ENCODE data around the gene GNAI2. TPM values are rescaled to one million over a fixed set of nuclear protein-coding genes. Genes with fewer than 3 reads are reported as not detected.
A peak's percentile ranks its signal among the peaks of the same experiment; 100 is the strongest.

GNAI2 gene
- total RNA-seq, 1 experiment from 2014 or later, result 201 TPM

DNA sequence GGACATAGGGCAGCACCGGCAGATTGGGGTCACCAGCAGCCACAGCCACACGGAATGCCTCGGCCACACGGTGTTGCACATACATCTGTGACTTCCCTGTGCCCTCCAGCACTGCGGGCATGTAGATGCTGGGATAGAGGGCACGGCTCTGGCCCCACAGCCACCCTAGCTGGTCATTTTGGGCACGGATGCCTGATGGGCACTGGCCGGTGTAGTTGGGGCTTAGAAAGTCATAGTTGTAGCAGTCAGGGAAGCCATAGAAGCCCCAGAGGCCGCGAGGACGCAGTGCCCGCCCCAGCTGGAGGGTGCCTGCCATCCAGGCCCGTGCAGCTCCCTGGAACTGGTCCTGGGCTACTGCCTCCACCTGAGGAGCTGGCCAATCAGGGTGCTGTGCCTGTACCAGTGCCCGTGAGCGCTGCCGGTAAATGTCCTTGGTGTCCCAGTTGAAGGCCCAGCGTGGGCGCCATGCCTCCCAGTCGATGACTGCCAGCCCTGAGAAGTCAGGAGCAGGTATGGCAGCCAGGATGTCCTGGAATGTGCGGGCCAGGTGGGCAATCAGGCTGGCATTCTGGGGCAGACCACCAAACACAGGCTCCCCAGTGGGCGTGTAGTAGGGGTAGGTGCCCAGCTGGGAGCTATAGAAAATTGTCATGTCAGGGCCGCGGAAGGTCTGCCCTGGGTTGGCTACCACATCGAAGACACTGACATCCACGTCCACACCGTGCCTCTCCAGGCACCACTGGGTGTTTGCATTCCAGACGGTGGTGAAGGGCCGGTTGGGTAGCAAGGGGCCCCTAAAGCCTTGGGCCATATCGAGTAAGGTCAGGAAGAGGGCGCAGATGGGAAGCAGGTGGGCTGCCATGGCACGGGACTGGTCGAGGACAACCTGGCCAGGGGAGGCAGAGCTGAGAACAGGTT is 66.3 kb downstream of the GNAI2 start:
- Histone ChIP-seq H4K20me1 (ENCODE audit: insufficient read depth) (no peaks in the 10 kb centered on the region), H3K27me3 (ENCODE audit: insufficient read depth, low read depth) (no peaks in the 10 kb centered on the region), H3K36me3 (ENCODE audit: low read depth) (no peaks in the 10 kb centered on the region), H3K79me2 (ENCODE audit: low read depth) (0 out of 2 replicates have a peak, but pooled peaks cover 10% of the 10 kb centered on the region), H3K27ac (no peak overlapping the region), H2AFZ (no peak overlapping the region), H3K4me2 (no peak overlapping the region), H3K9me2 (ENCODE audit: insufficient read depth) (no peaks in the 10 kb centered on the region), H3F3A (ENCODE audit: insufficient read depth, low read depth) (peaks cover 9% of the 10 kb centered on the region; the same call in 1 of the 2 replicates), H3K4me3 (no peak overlapping the region), H3K9me3 (ENCODE audit: insufficient read depth, low read depth) (no peaks in the 10 kb centered on the region), H3K4me1 (replicated peaks; ENCODE audit: insufficient read depth) (peaks cover 20% of the 10 kb centered on the region)
- ChIA-PET POLR2A (ENCODE audit: unreplicated experiment) (interaction anchor here (0.7 to 0.8 kb wide), 2 partner anchors 15 to 135 kb away, joined by 3 to 7 read pairs; no protein-coding TSS in a partner anchor), CTCF (interaction anchor here (0.6 kb wide), 1 partner anchor 246 kb away, joined by 4 read pairs; no protein-coding TSS in a partner anchor)
- no peak for DNase-seq
- intact Hi-C loops (cut with micrococcal nuclease; ENCODE audit: unreplicated experiment), result no loop called here
- BruUV-seq (replicated peaks), result no TSS peak
- TF ChIP-seq EZH2 (IDR thresholded peaks at IDR 0.05; ENCODE audit: low read depth), result no peak
- TF ChIP-seq, protein P1, sequence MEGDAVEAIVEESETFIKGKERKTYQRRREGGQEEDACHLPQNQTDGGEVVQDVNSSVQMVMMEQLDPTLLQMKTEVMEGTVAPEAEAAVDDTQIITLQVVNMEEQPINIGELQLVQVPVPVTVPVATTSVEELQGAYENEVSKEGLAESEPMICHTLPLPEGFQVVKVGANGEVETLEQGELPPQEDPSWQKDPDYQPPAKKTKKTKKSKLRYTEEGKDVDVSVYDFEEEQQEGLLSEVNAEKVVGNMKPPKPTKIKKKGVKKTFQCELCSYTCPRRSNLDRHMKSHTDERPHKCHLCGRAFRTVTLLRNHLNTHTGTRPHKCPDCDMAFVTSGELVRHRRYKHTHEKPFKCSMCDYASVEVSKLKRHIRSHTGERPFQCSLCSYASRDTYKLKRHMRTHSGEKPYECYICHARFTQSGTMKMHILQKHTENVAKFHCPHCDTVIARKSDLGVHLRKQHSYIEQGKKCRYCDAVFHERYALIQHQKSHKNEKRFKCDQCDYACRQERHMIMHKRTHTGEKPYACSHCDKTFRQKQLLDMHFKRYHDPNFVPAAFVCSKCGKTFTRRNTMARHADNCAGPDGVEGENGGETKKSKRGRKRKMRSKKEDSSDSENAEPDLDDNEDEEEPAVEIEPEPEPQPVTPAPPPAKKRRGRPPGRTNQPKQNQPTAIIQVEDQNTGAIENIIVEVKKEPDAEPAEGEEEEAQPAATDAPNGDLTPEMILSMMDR (conservative IDR thresholded peaks at IDR 0.05), result no peak

DNA sequence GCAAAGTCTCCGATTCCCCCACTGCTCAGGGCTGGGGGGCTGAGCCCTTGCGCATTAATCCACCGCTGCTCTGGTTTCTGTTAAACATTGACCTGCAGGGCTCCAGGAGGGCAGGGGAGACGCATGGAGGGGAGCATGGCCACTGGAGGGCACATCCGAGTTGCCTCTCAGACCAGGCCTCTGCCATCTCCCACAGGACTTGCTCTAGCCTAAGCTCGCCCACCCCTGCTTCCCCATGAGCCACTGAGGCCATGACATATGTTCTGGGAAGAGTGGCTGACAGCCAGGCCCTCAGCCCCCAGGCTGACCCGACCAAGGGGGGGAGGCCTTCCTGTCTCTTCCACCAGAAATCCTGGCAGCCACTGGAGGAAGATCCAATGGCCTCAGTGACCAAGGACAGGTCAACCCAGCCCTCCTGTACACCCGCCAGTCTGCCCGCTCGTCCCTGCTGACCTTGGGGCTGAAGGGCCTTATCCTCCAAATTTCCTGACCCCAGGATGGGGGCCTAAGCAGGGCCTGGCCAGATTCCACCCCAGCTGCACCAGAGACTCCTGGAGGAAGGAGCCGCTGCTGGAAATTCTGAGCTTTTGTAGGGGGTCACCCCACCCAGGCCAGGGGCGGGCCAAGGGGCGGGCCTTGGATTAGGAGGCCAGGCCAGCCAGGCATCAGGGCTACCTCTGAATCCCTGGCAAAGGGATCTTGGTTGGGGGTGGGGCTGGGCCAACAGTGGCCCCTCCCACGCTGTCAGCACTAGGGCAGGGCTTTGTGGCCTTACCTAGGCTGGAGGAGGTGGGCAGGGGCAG is 67.2 kb downstream of the GNAI2 start, which contains the start of gene HYAL1:
Gene HYAL1, minus strand, starts transcription at position 562 of the 803 bp plus-strand sequence. CDS start 618 bp downstream, outside the sequence.
- no peak within 1 kb of the TSS for H3K4me3 ChIP-seq

More for the DNA sequence above, 67.2 kb downstream of the GNAI2 start, which contains the start of gene HYAL1:
- peak in 1 of 2 experiments; percentile 37 for DNase-seq
- Histone ChIP-seq H3K36me3 (ENCODE audit: low read depth) (no peaks in the 10 kb centered on the region), H3F3A (ENCODE audit: insufficient read depth, low read depth) (peaks cover 9% of the 10 kb centered on the region; the same call in 1 of the 2 replicates), H2AFZ (no peak within 1 kb of the TSS), H3K9me3 (ENCODE audit: insufficient read depth, low read depth) (peaks cover 4% of the 10 kb centered on the region; the same call in 1 of the 2 replicates), H3K27ac (no peak within 1 kb of the TSS), H3K27me3 (ENCODE audit: insufficient read depth, low read depth) (no peaks in the 10 kb centered on the region), H3K4me1 (replicated peaks; ENCODE audit: insufficient read depth) (peaks cover 18% of the 10 kb centered on the region), H3K4me2 (no peak within 1 kb of the TSS), H3K79me2 (ENCODE audit: low read depth) (0 out of 2 replicates have a peak, but pooled peaks cover 7% of the 10 kb centered on the region), H3K9me2 (ENCODE audit: insufficient read depth) (no peaks in the 10 kb centered on the region), H4K20me1 (ENCODE audit: insufficient read depth) (no peaks in the 10 kb centered on the region)
- ChIA-PET POLR2A (ENCODE audit: unreplicated experiment) (interaction anchor here (0.6 to 0.8 kb wide), 4 partner anchors 14 to 136 kb away, joined by 3 to 7 read pairs (median 3); no protein-coding TSS in a partner anchor), CTCF (interaction anchor here (0.6 to 1.1 kb wide), 4 partner anchors 13 to 246 kb away, joined by 3 to 4 read pairs (median 4); no protein-coding TSS in a partner anchor)
- no TSS peak for BruUV-seq (replicated peaks)
- intact Hi-C loops (cut with micrococcal nuclease; ENCODE audit: unreplicated experiment), result no loop called here
- TF ChIP-seq EZH2 (IDR thresholded peaks at IDR 0.05; ENCODE audit: low read depth), result no peak
- TF ChIP-seq, protein P1 (conservative IDR thresholded peaks at IDR 0.05), result no peak

Data from PC-9 (cell line).